ENCODE results near the gene DDX24.

DNA sequence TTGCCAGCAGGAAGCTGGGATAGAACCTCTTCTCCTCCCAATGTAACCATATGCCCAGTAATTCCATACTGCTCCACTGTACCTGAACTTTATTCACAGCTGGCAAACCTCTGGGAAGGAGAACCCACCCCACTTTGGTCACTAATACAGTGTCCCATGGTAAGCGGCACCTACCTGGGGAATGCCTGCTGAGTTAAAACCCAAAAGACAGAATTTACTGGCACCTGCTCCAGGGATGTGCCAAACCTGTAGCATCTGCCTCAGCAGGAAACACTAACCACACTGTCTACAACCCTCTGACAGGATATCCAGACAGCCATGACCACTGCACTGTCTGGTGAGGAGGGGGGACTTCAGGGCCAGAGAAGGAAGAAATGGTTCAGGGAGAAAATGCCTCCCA lies 26.6 kb downstream of the DDX24 start:
- TF ChIP-seq, protein P1, sequence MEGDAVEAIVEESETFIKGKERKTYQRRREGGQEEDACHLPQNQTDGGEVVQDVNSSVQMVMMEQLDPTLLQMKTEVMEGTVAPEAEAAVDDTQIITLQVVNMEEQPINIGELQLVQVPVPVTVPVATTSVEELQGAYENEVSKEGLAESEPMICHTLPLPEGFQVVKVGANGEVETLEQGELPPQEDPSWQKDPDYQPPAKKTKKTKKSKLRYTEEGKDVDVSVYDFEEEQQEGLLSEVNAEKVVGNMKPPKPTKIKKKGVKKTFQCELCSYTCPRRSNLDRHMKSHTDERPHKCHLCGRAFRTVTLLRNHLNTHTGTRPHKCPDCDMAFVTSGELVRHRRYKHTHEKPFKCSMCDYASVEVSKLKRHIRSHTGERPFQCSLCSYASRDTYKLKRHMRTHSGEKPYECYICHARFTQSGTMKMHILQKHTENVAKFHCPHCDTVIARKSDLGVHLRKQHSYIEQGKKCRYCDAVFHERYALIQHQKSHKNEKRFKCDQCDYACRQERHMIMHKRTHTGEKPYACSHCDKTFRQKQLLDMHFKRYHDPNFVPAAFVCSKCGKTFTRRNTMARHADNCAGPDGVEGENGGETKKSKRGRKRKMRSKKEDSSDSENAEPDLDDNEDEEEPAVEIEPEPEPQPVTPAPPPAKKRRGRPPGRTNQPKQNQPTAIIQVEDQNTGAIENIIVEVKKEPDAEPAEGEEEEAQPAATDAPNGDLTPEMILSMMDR (IDR thresholded peaks at IDR 0.05) = no peak
- TF ChIP-seq POLR2A (IDR thresholded peaks at IDR 0.05) (no peak), POLR2AphosphoS5 (IDR thresholded peaks at IDR 0.05) (no peak)

Data from sigmoid colon (tissue), 4 donors.